ENCODE measurements around the gene CNBD2.
"Not testable (repeated sequence)": the region's sequence is repeated elsewhere in the genome, so short reads cannot be mapped to it uniquely, and the experiment has no call there.

GRCh38 chr20:36049408-36049807, 81.0 kb downstream of the CNBD2 start:
- TF ChIP-seq RAD21 (IDR thresholded peaks at IDR 0.05); CTCF (IDR thresholded peaks at IDR 0.05; ENCODE audit: low read depth, low read length, missing input control); MAX (IDR thresholded peaks at IDR 0.05); YY1 (IDR thresholded peaks at IDR 0.05); SP1 (IDR thresholded peaks at IDR 0.05); JUND (IDR thresholded peaks at IDR 0.05): not testable (repeated sequence)
